Ovary (tissue), 3 donors: ENCODE results near the gene RUNX2.

Experiments
- POLR2A ChIP-seq: fragments of 450-650 bp; IDR thresholded peaks from one replicate; pipeline ENCODE4 v1.6.1; 2017; ENCODE audit warnings: antibody characterized with exemption, mild to moderate bottlenecking, moderate library complexity
- TF ChIP-seq, protein P1 (sequence below), 3 donors: fragments of 450-650 bp in 2 of 3; fragments of 200-600 bp in 1 of 3; IDR thresholded peaks; one replicate each; pipeline versions ENCODE4 v1.5.1 to v1.8.0; 2016 to 2022; ENCODE audit warnings: antibody characterized with exemption in 3 of 3, mild to moderate bottlenecking in 1 of 3
- donor health status: DM: no; HTN: no; CAD: no.

GRCh38 chr6:45567879-45568278, 239.7 kb downstream of the RUNX2 start:
- TF ChIP-seq, protein P1, sequence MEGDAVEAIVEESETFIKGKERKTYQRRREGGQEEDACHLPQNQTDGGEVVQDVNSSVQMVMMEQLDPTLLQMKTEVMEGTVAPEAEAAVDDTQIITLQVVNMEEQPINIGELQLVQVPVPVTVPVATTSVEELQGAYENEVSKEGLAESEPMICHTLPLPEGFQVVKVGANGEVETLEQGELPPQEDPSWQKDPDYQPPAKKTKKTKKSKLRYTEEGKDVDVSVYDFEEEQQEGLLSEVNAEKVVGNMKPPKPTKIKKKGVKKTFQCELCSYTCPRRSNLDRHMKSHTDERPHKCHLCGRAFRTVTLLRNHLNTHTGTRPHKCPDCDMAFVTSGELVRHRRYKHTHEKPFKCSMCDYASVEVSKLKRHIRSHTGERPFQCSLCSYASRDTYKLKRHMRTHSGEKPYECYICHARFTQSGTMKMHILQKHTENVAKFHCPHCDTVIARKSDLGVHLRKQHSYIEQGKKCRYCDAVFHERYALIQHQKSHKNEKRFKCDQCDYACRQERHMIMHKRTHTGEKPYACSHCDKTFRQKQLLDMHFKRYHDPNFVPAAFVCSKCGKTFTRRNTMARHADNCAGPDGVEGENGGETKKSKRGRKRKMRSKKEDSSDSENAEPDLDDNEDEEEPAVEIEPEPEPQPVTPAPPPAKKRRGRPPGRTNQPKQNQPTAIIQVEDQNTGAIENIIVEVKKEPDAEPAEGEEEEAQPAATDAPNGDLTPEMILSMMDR (IDR thresholded peaks at IDR 0.05) = no peak
- TF ChIP-seq POLR2A = no peak
